Esophagus squamous epithelium (tissue), 5 donors: ENCODE results near the gene SUSD3. TPM values are rescaled to one million over a fixed set of nuclear protein-coding genes. Genes with fewer than 3 reads are reported as not detected.
"Not testable (repeated sequence)": the region's sequence is repeated elsewhere in the genome, so short reads cannot be mapped to it uniquely, and the experiment has no call there.

Experiments used
- DNase-seq: peaks from one replicate; lab custom pipeline; 2025; lab: John Stamatoyannopoulos, UW
- H3K27ac ChIP-seq, 4 donors: fragments of 200-600 bp; sonication (generic); one replicate each; pipeline ENCODE4 v1.5.1; 2016 to 2019; ENCODE audit warnings: mild to moderate bottlenecking in 1 of 4
- H3K27me3 ChIP-seq, 4 donors: fragments of 200-600 bp; sonication (generic); 1 replicate in 3 of 4; 2 replicates in 1 of 4; pipeline versions ENCODE4 v1.5.1 to v1.6.0; 2017 to 2021; ENCODE audit warnings: antibody characterized with exemption in 1 of 4
- H3K36me3 ChIP-seq, 3 donors: fragments of 200-600 bp; sonication (generic); one replicate each; pipeline ENCODE4 v1.5.1; 2016 to 2019
- H3K4me1 ChIP-seq, 3 donors: fragments of 200-600 bp; sonication (generic); one replicate each; pipeline ENCODE4 v1.5.1; 2017 to 2019
- H3K4me3 ChIP-seq, 4 donors: fragments of 200-600 bp; sonication (generic); 1 replicate in 3 of 4; 2 replicates in 1 of 4; pipeline ENCODE4 v1.5.1; 2016 to 2019; ENCODE audit warnings: mild to moderate bottlenecking in 2 of 4, moderate library complexity in 1 of 4
- H3K9me3 ChIP-seq, 3 donors: fragments of 200-600 bp; sonication (generic); one replicate each; pipeline ENCODE4 v1.5.1; 2016 to 2019
- POLR2A ChIP-seq, 4 donors: fragments of 450-650 bp; IDR thresholded peaks; one replicate each; pipeline ENCODE4 v1.6.1; 2017; ENCODE audit warnings: antibody characterized with exemption in 4 of 4, mild to moderate bottlenecking in 4 of 4, moderate library complexity in 3 of 4
- WGBS, 2 donors: methylation state at CpG; one replicate each; pipeline ENCODE4 v1.1.5; 2018; 5-methylcytosine and 5-hydroxymethylcytosine counted together
- intact Hi-C: fragments of 100-400 bp; cut with DNase I; formaldehyde crosslinking; loops from one replicate; pipeline ENCODE4 v1.15.0; 2022
- total RNA-seq, 4 donors: library from RNA; depleted of rRNA; stranded (reverse); fragments of >200 nt; gene quantifications; one replicate each; pipeline ENCODE4 v1.1.0, GENCODE V29; 2016
- TF ChIP-seq, protein P1 (sequence below), 6 experiments: fragments of 450-650 bp in 4 of 6; fragments of 200-600 bp in 2 of 6; sonication (generic) in 2 of 6; IDR thresholded peaks; one replicate each; pipeline ENCODE4 v1.5.1; 2016 to 2019; ENCODE audit warnings: antibody characterized with exemption in 6 of 6, mild to moderate bottlenecking in 4 of 6, moderate library complexity in 4 of 6
- donor health status: DM: yes; HTN: yes; CAD: no.

The SUSD3 gene
- total RNA-seq, 4 donors from 2014 or later = 0.22 to 5.8 (median 2.7) TPM

DNA sequence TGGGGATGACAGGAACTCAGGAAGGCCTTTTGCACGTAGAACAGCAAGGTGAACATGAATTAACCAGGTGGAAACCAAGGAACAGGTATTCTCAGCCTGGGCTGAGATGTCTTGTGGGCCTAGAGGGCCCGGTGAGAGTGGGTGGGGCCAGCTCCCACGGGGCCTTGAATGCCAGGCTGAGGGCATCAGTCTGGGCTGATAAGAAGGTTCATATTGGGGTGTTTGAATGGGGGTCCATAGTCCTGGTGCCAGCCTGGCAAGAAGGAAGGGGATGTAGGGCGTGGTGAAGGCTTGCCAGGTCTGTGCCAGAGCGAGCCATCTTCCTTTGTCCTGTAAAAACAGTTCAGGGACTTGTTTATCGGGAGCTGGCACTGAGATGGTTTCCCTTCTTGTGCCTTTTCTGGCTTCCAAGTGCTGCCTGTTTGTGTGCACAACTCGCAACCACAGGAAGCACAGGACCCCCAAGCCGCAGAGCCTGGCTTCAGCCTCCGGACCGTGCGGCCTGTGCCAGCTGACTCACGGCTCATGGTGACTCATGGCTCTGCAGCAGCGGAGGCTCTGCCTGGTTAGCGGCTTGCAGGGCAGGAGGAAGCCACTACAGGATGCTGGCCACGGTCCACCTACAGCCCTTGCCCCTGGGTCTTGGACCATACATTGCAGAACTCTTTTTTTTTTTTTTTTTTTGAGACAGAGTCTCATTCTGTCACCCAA lies 39.9 kb downstream of the SUSD3 start:
- Histone ChIP-seq H3K27ac (peak overlapping the region; percentile 93 to 99 (median 97)), H3K27me3 (no peaks in the 10 kb centered on the region), H3K9me3 (no peaks in the 10 kb centered on the region), H3K4me1 (peaks cover 37 to 59% (median 40%) of the 10 kb centered on the region in 3 donors), H3K36me3 (no peaks in the 10 kb centered on the region), H3K4me3 (peak overlapping the region in 2 of 4 donors; percentile 17 to 99)
- WGBS, 2 donors = 5 to 10% methylated on average over 11 to 12 of the region's 15 CpGs
- peak; percentile 46 for DNase-seq
- no peak for TF ChIP-seq POLR2A (IDR thresholded peaks at IDR 0.05)
- TF ChIP-seq, protein P1, sequence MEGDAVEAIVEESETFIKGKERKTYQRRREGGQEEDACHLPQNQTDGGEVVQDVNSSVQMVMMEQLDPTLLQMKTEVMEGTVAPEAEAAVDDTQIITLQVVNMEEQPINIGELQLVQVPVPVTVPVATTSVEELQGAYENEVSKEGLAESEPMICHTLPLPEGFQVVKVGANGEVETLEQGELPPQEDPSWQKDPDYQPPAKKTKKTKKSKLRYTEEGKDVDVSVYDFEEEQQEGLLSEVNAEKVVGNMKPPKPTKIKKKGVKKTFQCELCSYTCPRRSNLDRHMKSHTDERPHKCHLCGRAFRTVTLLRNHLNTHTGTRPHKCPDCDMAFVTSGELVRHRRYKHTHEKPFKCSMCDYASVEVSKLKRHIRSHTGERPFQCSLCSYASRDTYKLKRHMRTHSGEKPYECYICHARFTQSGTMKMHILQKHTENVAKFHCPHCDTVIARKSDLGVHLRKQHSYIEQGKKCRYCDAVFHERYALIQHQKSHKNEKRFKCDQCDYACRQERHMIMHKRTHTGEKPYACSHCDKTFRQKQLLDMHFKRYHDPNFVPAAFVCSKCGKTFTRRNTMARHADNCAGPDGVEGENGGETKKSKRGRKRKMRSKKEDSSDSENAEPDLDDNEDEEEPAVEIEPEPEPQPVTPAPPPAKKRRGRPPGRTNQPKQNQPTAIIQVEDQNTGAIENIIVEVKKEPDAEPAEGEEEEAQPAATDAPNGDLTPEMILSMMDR (IDR thresholded peaks at IDR 0.05) = peak in 2 of 6 experiments; percentile 1 to 3
- intact Hi-C loops = no loop called here

DNA sequence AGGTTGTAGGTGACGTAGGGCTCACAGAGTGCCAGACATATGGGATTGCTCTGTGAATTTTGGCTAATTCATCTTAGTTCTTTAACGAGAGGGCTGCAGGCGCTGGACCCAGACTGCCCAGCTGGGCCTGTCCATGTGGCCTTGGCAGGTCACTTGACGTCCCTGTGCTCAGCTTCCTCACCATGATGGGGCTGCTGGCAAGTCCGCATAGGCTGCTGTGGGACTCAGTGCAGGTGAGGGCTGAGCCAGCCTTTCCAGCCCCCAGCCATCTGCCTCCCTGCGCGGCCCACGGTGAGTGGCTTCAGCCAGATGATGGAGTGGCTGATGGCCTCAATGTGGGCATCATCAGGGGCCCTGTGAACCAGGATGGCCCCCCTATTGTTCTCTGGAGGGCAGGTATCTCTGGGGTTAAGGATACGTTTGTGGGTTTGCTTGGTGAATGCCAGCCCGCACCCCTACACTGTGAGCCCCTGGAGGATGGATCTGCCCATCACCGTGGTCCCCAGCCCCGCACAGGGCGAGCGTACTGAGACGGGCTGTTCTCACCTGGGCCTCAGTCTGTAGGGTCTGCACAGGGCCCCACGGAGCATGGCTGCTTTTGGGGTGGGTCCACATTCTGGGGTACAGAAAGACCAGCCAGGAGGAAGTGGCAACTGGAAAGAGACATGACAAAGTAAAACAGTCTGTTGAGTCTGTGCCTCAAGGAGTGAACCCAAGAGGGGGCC lies 41.2 kb downstream of the SUSD3 start:
- Histone ChIP-seq H3K27me3 (no peaks in the 10 kb centered on the region), H3K4me3 (no peak overlapping the region), H3K9me3 (no peaks in the 10 kb centered on the region), H3K36me3 (no peaks in the 10 kb centered on the region), H3K27ac (peak overlapping the region; percentile 31 to 98 (median 88)), H3K4me1 (peaks cover 32 to 45% (median 33%) of the 10 kb centered on the region in 3 donors)
- DNase-seq = no peak
- TF ChIP-seq, protein P1 (IDR thresholded peaks at IDR 0.05) = no peak
- TF ChIP-seq POLR2A (IDR thresholded peaks at IDR 0.05) = no peak
- intact Hi-C loops = no loop called here
- WGBS, 2 donors = 79 to 84% methylated on average over 4 to 5 of the region's 16 CpGs

DNA sequence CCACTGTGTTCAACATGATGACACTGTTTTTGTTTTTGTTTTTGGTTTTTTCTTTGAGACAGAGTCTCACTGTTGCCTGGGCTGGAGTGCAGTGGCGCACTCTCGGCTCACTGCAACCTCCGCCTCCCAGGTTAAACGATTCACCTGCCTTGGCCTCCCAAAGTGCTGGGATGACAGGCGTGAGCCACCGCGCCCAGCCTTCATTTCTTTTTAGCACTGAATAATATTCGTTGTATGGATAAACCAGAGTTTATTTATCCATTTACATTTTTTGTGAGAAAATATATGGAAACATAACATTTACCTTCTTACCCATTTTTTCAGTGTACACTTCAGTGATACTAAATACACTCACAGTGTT lies 41.8 kb downstream of the SUSD3 start:
- H3K4me3 ChIP-seq = no peak overlapping the region
- DNase-seq = no peak
- intact Hi-C loops = no loop called here
- 94 to 95% methylated on average over 8 of the region's 8 CpGs for WGBS, 2 donors
- TF ChIP-seq POLR2A (IDR thresholded peaks at IDR 0.05) = no peak
- TF ChIP-seq, protein P1 (IDR thresholded peaks at IDR 0.05) = no peak
- H3K36me3 ChIP-seq = no peaks in the 10 kb centered on the region
- no peaks in the 10 kb centered on the region for H3K27me3 ChIP-seq
- H3K4me1 ChIP-seq = peaks cover 32 to 40% (median 33%) of the 10 kb centered on the region in 3 donors
- peak overlapping the region in 3 of 4 donors; percentile 84 to 98 (median 93) for H3K27ac ChIP-seq
- no peaks in the 10 kb centered on the region for H3K9me3 ChIP-seq

DNA sequence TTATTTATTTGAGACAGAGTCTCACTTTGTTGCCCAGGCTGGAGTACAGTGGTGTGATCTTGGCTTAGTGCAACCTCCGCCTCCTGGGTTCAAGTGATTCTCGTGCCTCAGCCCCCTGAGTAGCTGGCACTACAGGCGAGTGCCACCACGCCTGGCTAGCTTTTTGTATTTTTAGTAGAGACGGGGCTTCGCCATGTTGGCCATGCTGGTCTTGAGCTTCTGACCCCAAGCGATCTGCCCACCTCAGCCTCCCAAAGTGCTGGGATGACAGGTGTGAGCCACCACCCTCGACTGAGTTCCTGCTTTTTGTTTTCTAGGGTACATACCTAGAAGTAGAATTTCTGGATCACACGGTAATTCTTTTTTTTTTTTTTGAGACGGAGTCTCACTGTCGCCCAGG lies 42.6 kb downstream of the SUSD3 start:
- H3K4me3 ChIP-seq, H3K27ac ChIP-seq, H3K27me3 ChIP-seq, H3K9me3 ChIP-seq, DNase-seq, intact Hi-C loops, H3K36me3 ChIP-seq: not testable (repeated sequence)
- WGBS, 2 donors = 96 to 99% methylated on average over 11 of the region's 11 CpGs
- peaks cover 32 to 39% (median 33%) of the 10 kb centered on the region in 3 donors for H3K4me1 ChIP-seq

DNA sequence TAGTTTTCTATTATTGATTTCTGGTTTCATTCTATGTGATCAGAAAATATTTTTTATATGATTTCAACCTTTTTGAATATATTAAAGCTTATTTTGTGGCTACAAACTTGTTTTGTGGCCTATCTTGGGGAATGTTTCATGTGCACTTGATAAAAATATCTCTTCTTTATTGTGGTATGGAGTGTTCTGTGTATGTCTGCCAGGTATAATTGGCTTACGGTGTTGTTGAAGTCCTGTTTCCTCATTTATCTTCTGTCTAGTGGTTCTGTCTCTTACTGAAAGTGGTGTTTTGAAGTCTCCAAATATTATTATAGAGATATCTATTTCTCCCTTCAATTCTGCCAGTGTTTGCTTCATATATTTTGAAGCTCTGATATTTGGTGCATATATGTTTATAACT lies 47.1 kb downstream of the SUSD3 start:
- TF ChIP-seq POLR2A (IDR thresholded peaks at IDR 0.05) = no peak
- TF ChIP-seq, protein P1 (IDR thresholded peaks at IDR 0.05) = no peak
- H3K27me3 ChIP-seq = no peaks in the 10 kb centered on the region
- no peak for DNase-seq
- no peak overlapping the region for H3K4me3 ChIP-seq
- peaks cover 0 to 14% (median 5%) of the 10 kb centered on the region in 3 donors for H3K4me1 ChIP-seq
- no peak overlapping the region for H3K27ac ChIP-seq
- WGBS, 2 donors = 78 to 89% methylated on average over 1 of the region's 1 CpG
- intact Hi-C loops = no loop called here
- H3K36me3 ChIP-seq = peaks cover 9 to 26% (median 9%) of the 10 kb centered on the region in 3 donors
- H3K9me3 ChIP-seq = no peaks in the 10 kb centered on the region
